Measurements from ENCODE around the gene PSMB7. TPM values are rescaled to one million over a fixed set of nuclear protein-coding genes. Genes with fewer than 3 reads are reported as not detected.

PSMB7 gene
- total and polyA plus RNA-seq, 4 donors = 86.1 to 194 (median 149) TPM

GRCh38 chr9:124436320-124436719, 21.1 kb upstream of the PSMB7 start:
- Histone ChIP-seq H3K27ac (ENCODE audit: low read depth in 1 of 2, low read length in 1 of 2) (no peak overlapping the region), H3K9ac (ENCODE audit: insufficient read depth in 1 of 2, low read length in 2 of 2) (no peak overlapping the region), H3K9me3 (ENCODE audit: control insufficient read depth in 4 of 4, insufficient read depth in 3 of 4, low read length in 3 of 4) (peaks cover 0 to 8% (median 0%) of the 10 kb centered on the region in 4 donors), H3K4me1 (ENCODE audit: control insufficient read depth in 5 of 5, insufficient read depth in 5 of 5, low read length in 5 of 5) (no peaks in the 10 kb centered on the region), H3K36me3 (ENCODE audit: control insufficient read depth in 4 of 4, insufficient read depth in 4 of 4, low read length in 4 of 4) (no peaks in the 10 kb centered on the region), H3K27me3 (ENCODE audit: control insufficient read depth in 3 of 3, insufficient read depth in 3 of 3, low read length in 2 of 3) (no peaks in the 10 kb centered on the region), H3K4me3 (no peak overlapping the region)
- ATAC-seq (ENCODE audit: insufficient read depth, low FRiP score) = no peak
- DNase-seq = no peak
- TF ChIP-seq CTCF (IDR thresholded peaks at IDR 0.05; ENCODE audit: control extremely low read depth, extremely low read depth) = no peak

GRCh38 chr9:124429530-124429867, 14.3 kb upstream of the PSMB7 start:
- H3K4me3 ChIP-seq = no peak overlapping the region

GRCh38 chr9:124428751-124429529, 13.7 kb upstream of the PSMB7 start:
- DNase-seq (no peak), ATAC-seq (ENCODE audit: insufficient read depth, low FRiP score) (no peak)
- H3K27me3 ChIP-seq (ENCODE audit: control insufficient read depth in 3 of 3, insufficient read depth in 3 of 3, low read length in 2 of 3) = peaks cover 0 to 3% (median 0%) of the 10 kb centered on the region in 3 donors
- H3K9ac ChIP-seq (ENCODE audit: insufficient read depth in 1 of 2, low read length in 2 of 2) = no peak overlapping the region
- no peaks in the 10 kb centered on the region for H3K36me3 ChIP-seq (ENCODE audit: control insufficient read depth in 4 of 4, insufficient read depth in 4 of 4, low read length in 4 of 4)
- H3K27ac ChIP-seq (ENCODE audit: low read depth in 1 of 2, low read length in 1 of 2) = no peak overlapping the region
- H3K4me3 ChIP-seq = no peak overlapping the region
- WGBS, 2 donors = 66 to 82% methylated on average over 28 of the region's 28 CpGs
- H3K9me3 ChIP-seq (ENCODE audit: control insufficient read depth in 4 of 4, insufficient read depth in 3 of 4, low read length in 3 of 4) = no peaks in the 10 kb centered on the region
- TF ChIP-seq CTCF (IDR thresholded peaks at IDR 0.05; ENCODE audit: control extremely low read depth, extremely low read depth) = no peak
- no peaks in the 10 kb centered on the region for H3K4me1 ChIP-seq (ENCODE audit: control insufficient read depth in 5 of 5, insufficient read depth in 5 of 5, low read length in 5 of 5)

More at GRCh38 chr9:124429530-124429867, 14.3 kb upstream of the PSMB7 start:
- H3K27ac ChIP-seq (ENCODE audit: low read depth in 1 of 2, low read length in 1 of 2) = no peak overlapping the region
- WGBS, 2 donors = 79 to 83% methylated on average over 4 of the region's 4 CpGs
- H3K9ac ChIP-seq (ENCODE audit: insufficient read depth in 1 of 2, low read length in 2 of 2) = no peak overlapping the region
- no peaks in the 10 kb centered on the region for H3K4me1 ChIP-seq (ENCODE audit: control insufficient read depth in 5 of 5, insufficient read depth in 5 of 5, low read length in 5 of 5)
- no peak for ATAC-seq (ENCODE audit: insufficient read depth, low FRiP score)
- no peaks in the 10 kb centered on the region for H3K36me3 ChIP-seq (ENCODE audit: control insufficient read depth in 4 of 4, insufficient read depth in 4 of 4, low read length in 4 of 4)
- TF ChIP-seq CTCF (IDR thresholded peaks at IDR 0.05; ENCODE audit: control extremely low read depth, extremely low read depth) = no peak
- no peak for DNase-seq
- no peaks in the 10 kb centered on the region for H3K27me3 ChIP-seq (ENCODE audit: control insufficient read depth in 3 of 3, insufficient read depth in 3 of 3, low read length in 2 of 3)
- no peaks in the 10 kb centered on the region for H3K9me3 ChIP-seq (ENCODE audit: control insufficient read depth in 4 of 4, insufficient read depth in 3 of 4, low read length in 3 of 4)

- Histone ChIP-seq H3K9ac (ENCODE audit: insufficient read depth in 1 of 2, low read length in 2 of 2) (no peak overlapping the region), H3K4me3 (no peak overlapping the region), H3K36me3 (ENCODE audit: control insufficient read depth in 4 of 4, insufficient read depth in 4 of 4, low read length in 4 of 4) (no peaks in the 10 kb centered on the region), H3K9me3 (ENCODE audit: control insufficient read depth in 4 of 4, insufficient read depth in 3 of 4, low read length in 3 of 4) (no peaks in the 10 kb centered on the region), H3K27me3 (ENCODE audit: control insufficient read depth in 3 of 3, insufficient read depth in 3 of 3, low read length in 2 of 3) (peaks cover 0 to 8% (median 3%) of the 10 kb centered on the region in 3 donors), H3K27ac (ENCODE audit: low read depth in 1 of 2, low read length in 1 of 2) (no peak overlapping the region), H3K4me1 (ENCODE audit: control insufficient read depth in 5 of 5, insufficient read depth in 5 of 5, low read length in 5 of 5) (no peaks in the 10 kb centered on the region)
- ATAC-seq (ENCODE audit: insufficient read depth, low FRiP score) = no peak
- 51 to 71% methylated on average over 4 of the region's 4 CpGs for WGBS, 2 donors
- DNase-seq = no peak
- no peak for TF ChIP-seq CTCF (IDR thresholded peaks at IDR 0.05; ENCODE audit: control extremely low read depth, extremely low read depth)
These were observed 12.0 kb upstream of the PSMB7 start for GRCh38 chr9:124427281-124427680.

Data from lung (tissue), 12 donors.